Retinal pigment epithelial cell (primary cell): Measurements from ENCODE around the gene LARGE1.

Experiments
- DNase-seq: peaks from one replicate; pipeline ENCODE4 v3.0.0-alpha.2; 2010; ENCODE audit warnings: low read depth
- H3K4me3 ChIP-seq: 2 replicates; pipeline ENCODE4 v1.5.1; 2011; ENCODE audit warnings: mild to moderate bottlenecking, low read length, control low read depth, moderate library complexity
- TF ChIP-seq, protein P1 (sequence below): conservative IDR thresholded peaks from 2 replicates; pipeline ENCODE4 v1.5.1; 2011; ENCODE audit warnings: low read depth, low read length, control low read depth, inconsistent platforms

LARGE1 gene

DNA sequence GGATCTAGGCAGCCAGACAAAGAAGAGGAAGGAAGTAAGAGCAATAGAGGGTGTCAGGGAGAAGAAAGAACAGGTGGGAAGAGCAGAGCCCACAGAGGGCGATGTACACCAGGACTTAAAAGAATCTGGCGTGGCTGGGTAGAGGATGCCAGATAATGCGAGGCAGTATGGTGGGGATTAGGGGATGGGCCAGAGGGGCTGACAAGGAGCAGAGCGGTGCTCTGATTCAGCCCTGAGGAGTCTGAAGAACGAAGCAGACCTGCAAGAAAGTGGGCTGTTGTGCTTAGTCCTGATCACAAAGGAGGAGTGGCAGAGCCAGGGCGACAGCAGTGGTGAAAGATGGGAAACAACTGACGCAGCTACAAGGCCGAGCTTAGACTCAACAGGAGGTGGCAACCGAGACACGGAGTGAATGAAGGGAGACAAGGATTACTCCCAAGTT is 163.7 kb downstream of the LARGE1 start:
- TF ChIP-seq, protein P1, sequence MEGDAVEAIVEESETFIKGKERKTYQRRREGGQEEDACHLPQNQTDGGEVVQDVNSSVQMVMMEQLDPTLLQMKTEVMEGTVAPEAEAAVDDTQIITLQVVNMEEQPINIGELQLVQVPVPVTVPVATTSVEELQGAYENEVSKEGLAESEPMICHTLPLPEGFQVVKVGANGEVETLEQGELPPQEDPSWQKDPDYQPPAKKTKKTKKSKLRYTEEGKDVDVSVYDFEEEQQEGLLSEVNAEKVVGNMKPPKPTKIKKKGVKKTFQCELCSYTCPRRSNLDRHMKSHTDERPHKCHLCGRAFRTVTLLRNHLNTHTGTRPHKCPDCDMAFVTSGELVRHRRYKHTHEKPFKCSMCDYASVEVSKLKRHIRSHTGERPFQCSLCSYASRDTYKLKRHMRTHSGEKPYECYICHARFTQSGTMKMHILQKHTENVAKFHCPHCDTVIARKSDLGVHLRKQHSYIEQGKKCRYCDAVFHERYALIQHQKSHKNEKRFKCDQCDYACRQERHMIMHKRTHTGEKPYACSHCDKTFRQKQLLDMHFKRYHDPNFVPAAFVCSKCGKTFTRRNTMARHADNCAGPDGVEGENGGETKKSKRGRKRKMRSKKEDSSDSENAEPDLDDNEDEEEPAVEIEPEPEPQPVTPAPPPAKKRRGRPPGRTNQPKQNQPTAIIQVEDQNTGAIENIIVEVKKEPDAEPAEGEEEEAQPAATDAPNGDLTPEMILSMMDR: no peak

GRCh38 chr22:33748714-33749113 is 171.6 kb downstream of the LARGE1 start:
- no peak for DNase-seq
- no peak overlapping the region for H3K4me3 ChIP-seq
- TF ChIP-seq, protein P1: no peak

More for the DNA sequence above, 163.7 kb downstream of the LARGE1 start:
- DNase-seq: no peak
- no peak overlapping the region for H3K4me3 ChIP-seq

DNA sequence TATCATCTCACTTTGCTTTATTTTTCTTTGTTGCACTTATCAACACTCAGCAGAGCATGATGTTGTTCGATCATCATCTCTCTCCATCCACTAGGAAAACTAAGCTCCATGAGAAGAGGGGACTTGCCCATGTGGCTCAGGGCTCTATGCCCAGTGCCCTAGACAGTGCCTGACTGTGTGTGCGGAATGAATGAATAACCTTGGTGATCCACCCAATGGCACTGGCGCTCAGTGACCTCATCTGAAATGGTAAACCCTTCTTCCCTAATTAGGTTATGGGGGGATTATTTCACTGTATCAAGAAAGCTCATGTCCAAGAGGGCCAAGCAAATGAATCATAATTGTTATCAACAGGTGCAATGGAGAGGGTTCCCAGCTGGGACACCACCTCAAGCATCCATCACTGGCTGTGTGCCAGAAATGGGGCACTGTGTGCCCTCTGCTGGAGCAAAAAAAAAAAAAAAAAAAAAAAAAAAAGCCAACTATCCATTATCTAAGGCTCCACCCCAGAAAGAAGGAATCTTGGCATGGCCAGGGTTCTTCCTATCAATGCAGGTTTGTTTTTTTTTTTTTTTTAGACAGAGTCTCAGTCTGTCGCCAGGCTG is 172.6 kb downstream of the LARGE1 start:
- no peak for DNase-seq

GRCh38 chr22:33747029-33747428 is 173.2 kb downstream of the LARGE1 start:
- no peak overlapping the region for H3K4me3 ChIP-seq
- TF ChIP-seq, protein P1: no peak
- no peak for DNase-seq

More for the DNA sequence above, 172.6 kb downstream of the LARGE1 start:
- TF ChIP-seq, protein P1: no peak
- no peak overlapping the region for H3K4me3 ChIP-seq

DNA sequence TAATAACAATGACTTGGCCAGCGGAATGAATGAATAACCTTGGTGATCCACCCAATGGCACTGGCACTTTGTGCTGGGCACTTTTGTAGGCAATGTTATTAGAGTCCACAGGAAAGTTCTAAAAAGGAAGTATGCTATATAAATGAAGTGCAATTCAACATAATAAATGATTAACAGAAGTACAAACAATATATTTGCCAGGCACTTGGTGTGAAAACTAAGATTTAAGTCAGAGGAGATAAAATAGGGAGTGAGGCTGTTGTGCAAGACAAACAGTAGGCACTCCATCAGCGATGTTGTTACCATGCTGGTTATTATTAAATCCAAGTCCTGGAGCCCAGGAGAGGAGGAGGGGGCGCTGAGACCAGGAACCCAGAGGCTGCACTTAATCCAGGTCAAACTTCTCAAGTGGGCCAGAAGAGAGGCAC is 173.8 kb downstream of the LARGE1 start:
- TF ChIP-seq, protein P1: no peak
- no peak for DNase-seq
- no peak overlapping the region for H3K4me3 ChIP-seq

GRCh38 chr22:33745501-33745900 is 174.8 kb downstream of the LARGE1 start:
- no peak for DNase-seq
- H3K4me3 ChIP-seq: no peak overlapping the region
- TF ChIP-seq, protein P1: no peak

DNA sequence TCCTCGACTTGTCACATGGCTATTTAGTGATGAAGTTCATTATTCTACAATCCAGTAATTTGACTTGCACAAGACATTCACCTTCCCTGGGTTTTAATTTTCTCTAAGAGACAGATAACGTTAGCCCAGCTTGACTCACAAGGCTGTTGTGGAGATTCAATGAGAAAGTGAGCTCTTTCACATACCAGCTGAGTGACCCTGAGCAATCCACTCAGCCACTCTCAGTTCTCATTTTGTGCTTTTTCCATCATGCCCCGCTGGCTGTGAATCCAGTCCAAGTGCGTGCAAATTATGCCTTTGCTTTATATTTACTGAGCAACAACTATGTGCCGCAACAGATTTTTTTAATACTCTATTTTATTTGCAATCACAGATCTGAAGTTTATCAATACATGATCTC is 176.5 kb downstream of the LARGE1 start:
- TF ChIP-seq, protein P1: no peak

More for the DNA sequence above, 176.5 kb downstream of the LARGE1 start:
- no peak overlapping the region for H3K4me3 ChIP-seq
- no peak for DNase-seq
